ENCODE data around the gene BEST3. TPM values are rescaled to one million over a fixed set of nuclear protein-coding genes. Genes with fewer than 3 reads are reported as not detected.
"Not testable (repeated sequence)": the region's sequence is repeated elsewhere in the genome, so short reads cannot be mapped to it uniquely, and the experiment has no call there.

The BEST3 gene
- total RNA-seq, 1 experiment from 2014 or later, result 1.6 TPM

GRCh38 chr12:69688471-69689427 is 10.4 kb downstream of the BEST3 start:
- DNase-seq (ENCODE audit: low read depth), result peak; percentile 98

GRCh38 chr12:69688021-69688420 is 11.1 kb downstream of the BEST3 start:
- peak; percentile 39 for DNase-seq (ENCODE audit: low read depth)

- no peak for DNase-seq (ENCODE audit: low read depth)
These were observed 11.7 kb downstream of the BEST3 start for GRCh38 chr12:69687390-69687789.

GRCh38 chr12:69686731-69687130 is 12.4 kb downstream of the BEST3 start:
- no peak for DNase-seq (ENCODE audit: low read depth)

- peak; percentile 91 for DNase-seq (ENCODE audit: low read depth)
These were observed 13.3 kb downstream of the BEST3 start for GRCh38 chr12:69685810-69686209.

GRCh38 chr12:69684466-69684865 is 14.6 kb downstream of the BEST3 start:
- DNase-seq (ENCODE audit: low read depth), result no peak

- DNase-seq (ENCODE audit: low read depth), result no peak
These were observed 16.9 kb downstream of the BEST3 start for GRCh38 chr12:69682110-69682755.

- DNase-seq (ENCODE audit: low read depth), result no peak
These were observed 20.0 kb downstream of the BEST3 start for GRCh38 chr12:69679119-69679518.

- no peak for DNase-seq (ENCODE audit: low read depth)
These were observed 22.7 kb downstream of the BEST3 start for GRCh38 chr12:69676257-69677012.

- no peak for DNase-seq (ENCODE audit: low read depth)
These were observed 26.9 kb downstream of the BEST3 start for GRCh38 chr12:69672195-69672594.

GRCh38 chr12:69671597-69671996 is 27.5 kb downstream of the BEST3 start:
- no peak for DNase-seq (ENCODE audit: low read depth)

- DNase-seq (ENCODE audit: low read depth), result no peak
These were observed 32.3 kb downstream of the BEST3 start for GRCh38 chr12:69666798-69667197.

GRCh38 chr12:69664930-69665377 is 34.1 kb downstream of the BEST3 start:
- not testable (repeated sequence) for DNase-seq (ENCODE audit: low read depth)

GRCh38 chr12:69663726-69664125 is 35.4 kb downstream of the BEST3 start:
- DNase-seq (ENCODE audit: low read depth), result no peak

GRCh38 chr12:69662764-69663163 is 36.3 kb downstream of the BEST3 start:
- DNase-seq (ENCODE audit: low read depth), result no peak

GRCh38 chr12:69661386-69661785 is 37.7 kb downstream of the BEST3 start:
- DNase-seq (ENCODE audit: low read depth), result no peak

- no peak for DNase-seq (ENCODE audit: low read depth)
These were observed 38.8 kb downstream of the BEST3 start for GRCh38 chr12:69660164-69660863.

- DNase-seq (ENCODE audit: low read depth), result no peak
These were observed 40.9 kb downstream of the BEST3 start for GRCh38 chr12:69658203-69658602.

- no peak for DNase-seq (ENCODE audit: low read depth)
These were observed 41.5 kb downstream of the BEST3 start for GRCh38 chr12:69657376-69658137.

GRCh38 chr12:69655616-69656340 is 43.3 kb downstream of the BEST3 start:
- DNase-seq (ENCODE audit: low read depth), result peak; percentile 40
